Measurements from ENCODE around the gene TMEM151B.
"Not testable (repeated sequence)": the region's sequence is repeated elsewhere in the genome, so short reads cannot be mapped to it uniquely, and the experiment has no call there.

The TMEM151B gene

GRCh38 chr6:44339763-44340625 is 69.7 kb downstream of the TMEM151B start:
- DNase-seq = no peak

GRCh38 chr6:44341095-44341890 is 71.0 kb downstream of the TMEM151B start:
- no peak for DNase-seq

GRCh38 chr6:44342052-44342451 is 71.8 kb downstream of the TMEM151B start:
- peak; percentile 25 for DNase-seq

- DNase-seq = no peak
Observed at GRCh38 chr6:44342489-44342888, 72.2 kb downstream of the TMEM151B start, which contains the start of gene SPATS1. Gene SPATS1 (plus strand): TSS chr6:44342650. CDS start chr6:44343096, 446 bp downstream.

- not testable (repeated sequence) for DNase-seq
Observed at GRCh38 chr6:44346818-44347217, 76.6 kb downstream of the TMEM151B start.

- no peak for DNase-seq
Observed at GRCh38 chr6:44349904-44350649, 79.8 kb downstream of the TMEM151B start.

- DNase-seq = not testable (repeated sequence)
Observed at GRCh38 chr6:44350650-44350994, 80.4 kb downstream of the TMEM151B start.

GRCh38 chr6:44352259-44352658 is 82.0 kb downstream of the TMEM151B start:
- no peak for DNase-seq

- DNase-seq = no peak
Observed at GRCh38 chr6:44353336-44353735, 83.1 kb downstream of the TMEM151B start.

GRCh38 chr6:44355640-44356039 is 85.4 kb downstream of the TMEM151B start:
- DNase-seq = no peak

- no peak for DNase-seq
Observed at GRCh38 chr6:44356487-44356886, 86.2 kb downstream of the TMEM151B start.

All from GF-D8 (cell line).